Activated CD4-positive, alpha-beta memory T cell treated with anti-CD3 and anti-CD28 coated beads, Interleukin-2, amount 10 ng/mL, durations not matched to agents 7 days and 5 days (primary cell): ENCODE measurements around the gene DXO. TPM values are rescaled to one million over a fixed set of nuclear protein-coding genes. Genes with fewer than 3 reads are reported as not detected.

ENCODE experiments used
- CTCF ChIA-PET: fragments of 350-600 bp; sonication (Branson Sonifier 250); formaldehyde crosslinking; loops from one replicate; lab custom pipeline; 2021; ENCODE audit warnings: antibody characterized with exemption, inconsistent platforms; lab: Charles Lee
- POLR2A ChIA-PET: fragments of 350-600 bp; sonication (Branson Sonifier 250); formaldehyde crosslinking; loops from one replicate; lab custom pipeline; 2021; ENCODE audit warnings: antibody characterized with exemption; lab: Charles Lee
- DNase-seq: peaks from one replicate; pipeline ENCODE4 v3.0.0-alpha.2; 2020
- H3K27ac Mint-ChIP-seq: one replicate; pipeline ENCODE4 v1.8.0; 2021; ENCODE audit warnings: mild to moderate bottlenecking, mixed read lengths
- H3K27me3 Mint-ChIP-seq: one replicate; pipeline ENCODE4 v1.8.0; 2021; ENCODE audit warnings: mixed read lengths
- H3K36me3 Mint-ChIP-seq: one replicate; pipeline ENCODE4 v1.8.0; 2021; ENCODE audit warnings: low read depth, mixed read lengths
- H3K4me1 Mint-ChIP-seq: one replicate; pipeline ENCODE4 v1.8.0; 2021; ENCODE audit warnings: mixed read lengths
- H3K4me3 Mint-ChIP-seq: one replicate; pipeline ENCODE4 v1.8.0; 2021; ENCODE audit warnings: mild to moderate bottlenecking, mixed read lengths
- H3K9me3 Mint-ChIP-seq: one replicate; pipeline ENCODE4 v1.8.0; 2021; ENCODE audit warnings: mixed read lengths
- total RNA-seq, 2 experiments: library from RNA; stranded (reverse); gene quantifications; one replicate each; pipeline ENCODE4 v1.2.3, GENCODE V29; 2021

Gene DXO
- total RNA-seq, 2 experiments from 2014 or later: 16.7 to 17.5 TPM

DNA sequence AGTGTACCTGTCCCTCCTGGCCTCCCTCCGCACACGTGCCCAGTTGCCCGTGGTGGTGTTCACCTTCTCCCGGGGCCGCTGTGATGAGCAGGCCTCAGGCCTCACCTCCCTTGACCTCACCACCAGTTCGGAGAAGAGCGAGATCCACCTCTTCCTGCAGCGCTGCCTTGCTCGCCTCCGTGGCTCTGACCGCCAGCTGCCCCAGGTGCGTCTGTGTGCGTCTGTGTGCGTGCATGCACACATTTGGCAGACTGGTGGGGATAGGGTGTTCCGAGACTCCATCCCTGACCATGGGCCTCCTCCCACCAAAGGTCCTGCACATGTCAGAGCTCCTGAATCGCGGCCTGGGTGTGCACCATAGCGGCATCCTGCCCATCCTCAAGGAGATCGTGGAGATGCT lies 8.0 kb downstream of the DXO start:
- Mint-ChIP-seq H3K27me3 (no peaks in the 10 kb centered on the region), H3K4me3 (no peak overlapping the region), H3K36me3 (peaks cover 73% of the 10 kb centered on the region), H3K9me3 (no peaks in the 10 kb centered on the region), H3K4me1 (peaks cover 29% of the 10 kb centered on the region), H3K27ac (no peak overlapping the region)
- ChIA-PET CTCF (interaction anchor here (1.2 kb wide), 1 partner anchor 74 kb away, joined by 3 read pairs; no protein-coding TSS in a partner anchor), POLR2A (interaction anchor here (8.4 kb wide), 1 partner anchor 8 kb away, joined by 162 read pairs; the partner anchor contains the start of gene DXO)
- no peak for DNase-seq

DNA sequence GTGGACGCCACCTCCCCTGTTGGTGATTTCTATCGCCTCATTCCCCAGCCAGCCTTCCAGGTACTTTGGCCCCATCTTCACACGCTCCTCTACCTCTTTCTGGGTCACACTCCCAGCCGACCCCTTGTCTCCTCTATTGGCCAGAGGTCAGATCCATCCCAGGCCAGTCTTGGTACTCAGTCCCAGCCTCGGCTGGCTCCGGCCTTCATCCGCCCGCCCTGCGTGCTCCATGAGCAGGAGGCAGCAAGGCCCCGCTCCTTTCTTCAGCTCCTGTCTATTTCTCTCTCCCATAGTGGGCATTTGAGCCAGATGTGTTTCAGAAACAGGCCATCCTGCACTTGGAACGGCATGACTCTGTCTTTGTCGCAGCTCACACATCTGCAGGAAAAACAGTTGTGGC lies 10.3 kb downstream of the DXO start:
- peaks cover 69% of the 10 kb centered on the region for H3K36me3 Mint-ChIP-seq
- POLR2A ChIA-PET: interaction anchor here (0.8 to 8.4 kb wide), 2 partner anchors 10 to 18 kb away, joined by 3 to 162 read pairs; partner anchors contain the start of gene DXO
- no peaks in the 10 kb centered on the region for H3K9me3 Mint-ChIP-seq
- no peak for DNase-seq
- peaks cover 45% of the 10 kb centered on the region for H3K4me1 Mint-ChIP-seq
- no peak overlapping the region for H3K27ac Mint-ChIP-seq
- CTCF ChIA-PET: no interaction called here
- H3K4me3 Mint-ChIP-seq: no peak overlapping the region
- H3K27me3 Mint-ChIP-seq: no peaks in the 10 kb centered on the region

DNA sequence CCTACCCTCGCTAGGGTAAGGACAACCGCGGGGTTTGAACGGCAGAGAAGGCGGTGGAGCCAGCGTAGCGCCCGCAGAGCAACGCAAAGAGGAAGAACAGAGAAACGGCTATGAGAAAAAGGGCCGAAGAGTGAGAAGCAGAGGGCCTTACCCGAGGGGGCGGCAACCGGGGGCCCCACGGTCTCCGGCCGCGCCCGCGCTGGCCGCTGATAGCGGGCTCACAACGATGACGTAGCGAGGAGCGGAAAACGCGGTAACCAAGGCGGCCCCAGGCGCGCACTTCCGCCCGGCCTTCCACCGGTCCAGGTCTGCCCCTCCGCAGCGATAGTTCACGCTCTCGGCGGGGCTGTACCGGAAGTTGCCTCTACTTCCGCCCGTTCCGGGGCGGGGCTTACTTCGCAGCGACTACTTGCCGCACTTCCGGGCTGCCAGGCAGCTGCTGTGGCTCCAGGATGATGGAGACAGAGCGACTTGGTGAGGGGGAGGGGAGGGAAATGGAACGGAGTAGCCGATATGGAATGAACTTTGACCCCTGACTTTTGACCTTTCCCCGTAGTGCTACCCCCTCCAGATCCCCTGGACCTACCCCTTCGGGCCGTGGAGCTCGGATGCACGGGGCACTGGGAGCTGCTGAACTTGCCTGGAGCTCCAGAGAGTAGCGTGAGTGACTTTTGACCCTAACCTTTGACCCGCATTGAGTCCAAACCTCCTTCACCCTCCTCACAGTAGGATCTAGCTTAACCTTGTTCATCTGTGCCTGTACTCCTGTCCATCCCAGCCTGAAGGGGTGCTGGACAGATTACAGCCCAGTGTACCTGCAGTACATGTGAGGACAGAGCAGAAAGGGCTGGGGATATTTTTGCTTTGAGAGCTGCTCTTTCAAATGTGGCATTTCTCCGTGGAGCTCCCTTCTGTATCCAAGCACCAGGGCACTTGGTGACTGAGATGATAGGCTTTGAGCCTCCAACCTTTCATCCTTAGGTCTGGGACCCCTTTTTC lies 12.9 kb downstream of the DXO start, which contains the start of the genes NELFE and SKIC2:
TSS of gene NELFE (minus strand) at position 231 of the 999 bp plus-strand sequence. CDS start 525 bp downstream, outside the sequence.
TSS of gene SKIC2 (plus strand) at position 435 of the 999 bp plus-strand sequence. CDS start at position 453, 18 bp downstream.
- DNase-seq: peak; percentile 99
- CTCF ChIA-PET: interaction anchor here (1.0 to 2.2 kb wide), 5 partner anchors 13 to 559 kb away, joined by 3 to 13 read pairs (median 4); partner anchors contain the start of genes DDX39B, DXO, EHMT2 and GPSM3
- H3K36me3 Mint-ChIP-seq: peaks cover 63% of the 10 kb centered on the region
- H3K9me3 Mint-ChIP-seq: no peaks in the 10 kb centered on the region
- H3K27ac Mint-ChIP-seq: peak within 1 kb of the TSS; percentile 96
- POLR2A ChIA-PET: interaction anchor here (0.7 to 8.4 kb wide), 13 partner anchors 10 to 1312 kb away, joined by 3 to 162 read pairs (median 3); partner anchors contain the start of genes ATF6B, BAG6, CFB and DXO
- no peaks in the 10 kb centered on the region for H3K27me3 Mint-ChIP-seq
- peak within 1 kb of the TSS; percentile 91 for H3K4me3 Mint-ChIP-seq
- H3K4me1 Mint-ChIP-seq: peaks cover 45% of the 10 kb centered on the region

DNA sequence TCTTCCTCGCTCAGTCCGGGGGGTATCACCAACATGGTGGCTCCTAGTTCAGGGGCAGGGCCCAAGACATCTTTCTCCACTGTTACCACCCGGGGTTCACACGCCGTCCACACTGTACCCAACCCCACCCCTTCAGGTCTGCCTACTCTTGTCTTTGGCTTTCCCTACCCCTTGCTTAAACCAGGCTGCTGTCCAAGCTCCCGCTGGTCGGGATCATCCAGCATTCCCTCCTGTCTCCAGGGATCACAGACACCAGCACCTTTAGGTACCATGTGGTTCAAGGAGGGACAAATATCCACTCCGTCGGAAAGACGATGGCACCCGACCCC lies 13.6 kb downstream of the DXO start:
- Mint-ChIP-seq H3K9me3 (no peaks in the 10 kb centered on the region), H3K36me3 (peaks cover 65% of the 10 kb centered on the region), H3K4me1 (peaks cover 45% of the 10 kb centered on the region), H3K27me3 (no peaks in the 10 kb centered on the region), H3K4me3 (peak overlapping the region; percentile 91), H3K27ac (peak overlapping the region; percentile 96)
- no peak for DNase-seq
- ChIA-PET POLR2A (interaction anchor here (1.1 to 8.4 kb wide), 8 partner anchors 10 to 1013 kb away, joined by 3 to 162 read pairs (median 5); partner anchors contain the start of genes BAG6, DXO and EHMT2), CTCF (interaction anchor here (1.5 to 2.2 kb wide), 2 partner anchors 13 to 234 kb away, joined by 4 to 13 read pairs; partner anchors contain the start of genes DXO and GPSM3)

DNA sequence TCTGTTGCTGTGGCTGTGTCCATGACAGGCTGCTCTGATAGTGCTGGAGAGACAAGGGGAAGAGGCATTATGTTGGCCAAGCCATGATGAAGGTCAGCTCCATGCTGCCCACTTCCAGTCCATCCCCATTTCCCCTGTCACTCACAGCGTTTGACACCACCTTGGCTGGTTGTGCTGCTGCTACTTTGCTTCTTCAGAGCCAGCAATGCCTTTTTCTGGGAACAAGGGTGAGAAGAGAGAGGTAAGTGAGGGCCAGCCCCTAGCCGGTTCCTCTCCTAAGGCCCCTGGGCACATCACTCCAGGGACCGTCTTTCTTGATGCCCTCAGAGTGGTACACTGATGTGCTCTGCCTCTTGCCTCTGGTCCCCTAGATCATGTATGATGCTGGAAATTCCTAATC lies 15.1 kb downstream of the DXO start:
- Mint-ChIP-seq H3K36me3 (peaks cover 59% of the 10 kb centered on the region), H3K4me1 (peaks cover 41% of the 10 kb centered on the region), H3K9me3 (no peaks in the 10 kb centered on the region), H3K27ac (no peak overlapping the region), H3K4me3 (peak overlapping the region; percentile 91), H3K27me3 (no peaks in the 10 kb centered on the region)
- CTCF ChIA-PET: no interaction called here
- no peak for DNase-seq
- POLR2A ChIA-PET: interaction anchor here (8.4 kb wide), 1 partner anchor 15 kb away, joined by 162 read pairs; the partner anchor contains the start of gene DXO

DNA sequence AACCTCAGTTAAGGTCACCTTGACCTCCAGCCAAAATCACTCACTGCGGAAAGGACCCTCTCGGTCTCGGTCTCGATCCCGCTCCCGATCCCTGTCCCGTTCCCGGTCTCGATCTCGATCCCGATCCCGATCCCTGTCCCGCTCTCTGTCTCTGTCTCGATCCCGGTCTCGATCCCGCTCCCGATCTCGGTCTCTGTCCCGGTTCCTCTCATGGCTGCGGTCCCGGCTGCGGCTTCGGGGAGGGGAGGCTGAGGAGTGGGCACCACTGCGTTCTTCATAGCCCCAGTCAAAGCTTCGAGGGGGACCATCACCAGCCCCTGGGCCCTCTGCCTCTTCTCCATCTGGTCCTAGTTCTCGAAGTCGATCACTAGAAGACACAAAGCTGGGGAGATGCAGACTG lies 17.4 kb downstream of the DXO start:
- Mint-ChIP-seq H3K27ac (no peak overlapping the region), H3K36me3 (peaks cover 50% of the 10 kb centered on the region), H3K4me3 (no peak overlapping the region), H3K27me3 (no peaks in the 10 kb centered on the region), H3K9me3 (no peaks in the 10 kb centered on the region), H3K4me1 (peaks cover 22% of the 10 kb centered on the region)
- ChIA-PET POLR2A (no interaction called here), CTCF (no interaction called here)
- DNase-seq: no peak

DNA sequence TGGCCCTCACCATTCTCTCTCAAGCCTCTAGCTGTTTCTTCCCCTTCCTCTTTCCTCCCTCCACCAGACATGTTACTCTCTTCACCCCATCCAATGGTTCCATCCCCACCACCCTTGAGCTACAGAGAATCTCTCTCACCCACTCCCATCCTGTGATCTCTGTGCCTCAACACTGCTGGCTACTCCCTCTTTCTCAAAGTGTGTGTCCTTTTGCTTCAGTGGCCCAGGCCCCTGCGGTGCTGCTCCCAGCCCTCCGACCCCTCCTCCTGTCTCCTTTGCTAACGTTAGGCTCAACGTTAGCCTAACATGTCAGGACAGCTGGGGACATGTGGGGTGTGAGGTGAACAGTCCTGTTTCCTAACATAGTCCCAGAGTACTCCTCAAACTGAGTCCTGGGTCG lies 19.0 kb downstream of the DXO start:
- no peaks in the 10 kb centered on the region for H3K27me3 Mint-ChIP-seq
- H3K27ac Mint-ChIP-seq: no peak overlapping the region
- peaks cover 43% of the 10 kb centered on the region for H3K36me3 Mint-ChIP-seq
- no peak for DNase-seq
- POLR2A ChIA-PET: interaction anchor here (1.0 to 1.8 kb wide), 5 partner anchors 19 to 300 kb away, joined by 3 to 7 read pairs (median 3); partner anchors contain the start of genes BAG6 and DXO
- peaks cover 8% of the 10 kb centered on the region for H3K4me1 Mint-ChIP-seq
- H3K9me3 Mint-ChIP-seq: no peaks in the 10 kb centered on the region
- CTCF ChIA-PET: interaction anchor here (0.6 to 2.2 kb wide), 10 partner anchors 12 to 267 kb away, joined by 3 to 11 read pairs (median 4); partner anchors contain the start of genes DXO and ZBTB12
- H3K4me3 Mint-ChIP-seq: no peak overlapping the region

DNA sequence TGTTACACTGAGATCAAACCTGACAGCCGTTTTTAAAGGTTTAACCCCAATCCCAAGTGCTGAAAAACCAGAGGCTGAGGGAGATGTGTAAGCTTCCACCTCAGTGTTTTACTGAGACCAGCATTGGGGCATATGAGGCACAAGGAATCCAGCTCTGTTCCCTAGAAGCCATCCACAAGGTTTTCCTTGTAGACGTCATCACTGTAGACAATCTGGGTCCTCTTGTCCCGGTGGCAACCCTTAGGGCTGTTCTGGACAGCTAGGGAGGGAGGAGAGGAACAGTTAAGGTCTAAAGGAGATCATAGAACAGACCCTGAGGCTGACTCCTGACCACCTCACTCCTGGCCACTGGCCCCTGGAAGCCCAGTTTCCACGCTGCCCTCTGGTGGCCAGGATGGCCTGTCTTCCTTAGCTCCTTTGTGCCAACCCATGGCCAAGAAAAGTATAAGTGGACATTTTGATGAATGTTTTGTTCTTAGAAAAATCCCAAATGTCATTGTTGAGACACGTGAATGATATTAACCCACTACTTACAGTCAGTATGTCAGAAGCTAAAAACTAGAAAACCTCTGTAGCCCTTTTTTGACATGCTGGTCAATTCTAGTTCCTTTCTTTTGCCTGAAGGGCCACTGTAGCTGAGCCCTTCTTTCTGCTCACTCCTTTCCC lies 19.7 kb downstream of the DXO start:
- H3K36me3 Mint-ChIP-seq: peaks cover 42% of the 10 kb centered on the region
- DNase-seq: peak; percentile 41
- H3K9me3 Mint-ChIP-seq: no peaks in the 10 kb centered on the region
- POLR2A ChIA-PET: interaction anchor here (1.0 to 1.8 kb wide), 5 partner anchors 20 to 300 kb away, joined by 3 to 7 read pairs (median 3); partner anchors contain the start of genes BAG6 and DXO
- CTCF ChIA-PET: interaction anchor here (0.6 to 2.2 kb wide), 15 partner anchors 13 to 292 kb away, joined by 3 to 11 read pairs (median 4); partner anchors contain the start of genes C6orf47, DXO, EHMT2 and ZBTB12
- H3K27ac Mint-ChIP-seq: no peak overlapping the region
- H3K4me1 Mint-ChIP-seq: peaks cover 2% of the 10 kb centered on the region
- no peaks in the 10 kb centered on the region for H3K27me3 Mint-ChIP-seq
- no peak overlapping the region for H3K4me3 Mint-ChIP-seq

DNA sequence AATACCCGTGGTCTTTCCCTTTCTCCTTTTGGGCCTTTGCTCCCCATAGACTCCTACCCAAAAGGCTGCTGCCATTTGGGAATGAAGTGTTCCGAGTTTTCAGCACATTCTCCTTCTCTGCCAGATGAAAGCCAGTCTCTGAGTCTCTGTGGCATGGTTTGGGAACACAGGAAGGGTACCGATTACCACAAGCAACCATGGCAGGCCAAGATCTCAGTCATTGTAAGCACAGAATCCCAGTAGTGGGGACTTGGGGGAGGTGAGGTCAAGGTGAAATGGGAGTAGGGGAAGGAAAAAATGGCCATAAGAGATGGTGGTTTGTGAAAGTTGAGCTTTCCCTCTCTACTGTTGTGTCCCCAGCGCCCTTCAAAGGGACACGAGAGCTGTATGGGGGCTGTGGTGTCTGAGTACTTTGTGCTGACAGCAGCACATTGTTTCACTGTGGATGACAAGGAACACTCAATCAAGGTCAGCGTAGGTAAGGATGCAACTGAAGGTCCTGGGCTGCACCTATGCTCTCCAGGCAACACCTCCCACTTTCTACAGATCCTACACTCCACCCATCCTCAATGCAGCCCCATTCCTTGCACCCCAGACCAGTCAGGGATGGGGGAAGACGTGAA lies 21.9 kb downstream of the DXO start:
- Mint-ChIP-seq H3K4me1 (peaks cover 5% of the 10 kb centered on the region), H3K27me3 (peaks cover 10% of the 10 kb centered on the region), H3K4me3 (no peak overlapping the region), H3K36me3 (peaks cover 29% of the 10 kb centered on the region), H3K27ac (no peak overlapping the region), H3K9me3 (no peaks in the 10 kb centered on the region)
- no peak for DNase-seq
- ChIA-PET CTCF (interaction anchor here (1.1 to 1.2 kb wide), 3 partner anchors 9 to 43 kb away, joined by 3 to 6 read pairs (median 3); no protein-coding TSS in a partner anchor), POLR2A (interaction anchor here (1.2 to 2.4 kb wide), 3 partner anchors 9 to 52 kb away, joined by 3 to 10 read pairs (median 4); partner anchors contain the start of genes NELFE, SKIC2 and ZBTB12)

DNA sequence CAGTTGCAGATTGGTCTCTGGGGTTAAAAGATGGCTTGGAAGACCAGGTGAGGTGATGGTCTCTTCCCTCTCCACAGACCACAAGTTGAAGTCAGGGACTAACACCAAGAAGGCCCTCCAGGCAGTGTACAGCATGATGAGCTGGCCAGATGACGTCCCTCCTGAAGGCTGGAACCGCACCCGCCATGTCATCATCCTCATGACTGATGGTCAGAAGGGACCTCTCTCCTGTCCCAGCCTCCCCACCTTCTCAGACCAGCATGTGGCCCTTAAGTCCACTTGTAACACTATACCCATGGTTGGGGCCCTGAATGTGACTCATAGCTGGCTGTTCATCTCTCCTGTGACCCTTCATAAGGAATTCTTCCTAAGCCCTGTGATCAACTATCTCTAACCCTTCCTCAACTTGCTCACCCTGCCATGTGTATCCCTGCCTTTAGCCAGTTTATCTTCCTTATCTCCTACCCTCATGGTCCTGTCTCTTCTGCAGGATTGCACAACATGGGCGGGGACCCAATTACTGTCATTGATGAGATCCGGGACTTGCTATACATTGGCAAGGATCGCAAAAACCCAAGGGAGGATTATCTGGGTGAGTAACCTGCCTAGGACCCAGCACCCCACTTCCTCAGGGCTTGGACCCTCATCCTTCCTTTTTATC lies 23.1 kb downstream of the DXO start:
- peaks cover 10% of the 10 kb centered on the region for H3K27me3 Mint-ChIP-seq
- peaks cover 5% of the 10 kb centered on the region for H3K4me1 Mint-ChIP-seq
- peaks cover 18% of the 10 kb centered on the region for H3K36me3 Mint-ChIP-seq
- ChIA-PET CTCF (interaction anchor here (1.2 kb wide), 1 partner anchor 42 kb away, joined by 3 read pairs; no protein-coding TSS in a partner anchor), POLR2A (interaction anchor here (2.4 kb wide), 1 partner anchor 10 kb away, joined by 10 read pairs; the partner anchor contains the start of genes NELFE and SKIC2)
- no peak overlapping the region for H3K27ac Mint-ChIP-seq
- no peak for DNase-seq
- H3K9me3 Mint-ChIP-seq: no peaks in the 10 kb centered on the region
- H3K4me3 Mint-ChIP-seq: no peak overlapping the region

DNA sequence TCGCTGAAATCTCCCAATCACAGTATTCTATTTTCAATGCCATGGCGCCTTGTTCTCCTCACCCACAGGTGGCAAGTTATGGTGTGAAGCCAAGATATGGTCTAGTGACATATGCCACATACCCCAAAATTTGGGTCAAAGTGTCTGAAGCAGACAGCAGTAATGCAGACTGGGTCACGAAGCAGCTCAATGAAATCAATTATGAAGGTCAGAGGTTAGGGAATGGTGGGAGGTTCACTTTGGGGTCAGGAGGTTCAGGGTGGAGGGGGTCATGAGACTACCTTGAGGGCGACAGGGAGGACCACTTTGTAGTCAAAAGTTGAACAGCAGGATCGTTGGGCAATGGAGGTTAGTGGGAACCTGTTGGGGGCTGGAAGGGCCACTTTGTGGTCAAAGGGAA lies 23.6 kb downstream of the DXO start:
- no peak for DNase-seq
- Mint-ChIP-seq H3K27ac (no peak overlapping the region), H3K36me3 (peaks cover 13% of the 10 kb centered on the region), H3K4me1 (peaks cover 5% of the 10 kb centered on the region), H3K9me3 (no peaks in the 10 kb centered on the region), H3K27me3 (peaks cover 14% of the 10 kb centered on the region), H3K4me3 (no peak overlapping the region)
- ChIA-PET POLR2A (interaction anchor here (2.4 kb wide), 1 partner anchor 10 kb away, joined by 10 read pairs; the partner anchor contains the start of genes NELFE and SKIC2), CTCF (no interaction called here)
